ENCODE measurements around the gene SLC6A19.

The SLC6A19 gene

GRCh38 chr5:1199649-1200494 is 1.5 kb upstream of the SLC6A19 start:
- TF ChIP-seq POLR2A (IDR thresholded peaks at IDR 0.05; ENCODE audit: low read depth, low read length) (no peak), TAF1 (IDR thresholded peaks at IDR 0.05; ENCODE audit: borderline replicate concordance, low read depth, low read length) (no peak), POLR2AphosphoS5 (IDR thresholded peaks at IDR 0.05; ENCODE audit: low read depth, low read length) (no peak)
- FAIRE-seq (no peak), DNase-seq (ENCODE audit: insufficient read length) (no peak)

- TF ChIP-seq TAF1 (IDR thresholded peaks at IDR 0.05; ENCODE audit: borderline replicate concordance, low read depth, low read length) (no peak), POLR2A (IDR thresholded peaks at IDR 0.05; ENCODE audit: low read depth, low read length) (no peak), POLR2AphosphoS5 (IDR thresholded peaks at IDR 0.05; ENCODE audit: low read depth, low read length) (no peak)
- FAIRE-seq (no peak), DNase-seq (ENCODE audit: insufficient read length) (no peak)
Observed at GRCh38 chr5:1200495-1201326, 684 bp upstream of the SLC6A19 start.

DNA sequence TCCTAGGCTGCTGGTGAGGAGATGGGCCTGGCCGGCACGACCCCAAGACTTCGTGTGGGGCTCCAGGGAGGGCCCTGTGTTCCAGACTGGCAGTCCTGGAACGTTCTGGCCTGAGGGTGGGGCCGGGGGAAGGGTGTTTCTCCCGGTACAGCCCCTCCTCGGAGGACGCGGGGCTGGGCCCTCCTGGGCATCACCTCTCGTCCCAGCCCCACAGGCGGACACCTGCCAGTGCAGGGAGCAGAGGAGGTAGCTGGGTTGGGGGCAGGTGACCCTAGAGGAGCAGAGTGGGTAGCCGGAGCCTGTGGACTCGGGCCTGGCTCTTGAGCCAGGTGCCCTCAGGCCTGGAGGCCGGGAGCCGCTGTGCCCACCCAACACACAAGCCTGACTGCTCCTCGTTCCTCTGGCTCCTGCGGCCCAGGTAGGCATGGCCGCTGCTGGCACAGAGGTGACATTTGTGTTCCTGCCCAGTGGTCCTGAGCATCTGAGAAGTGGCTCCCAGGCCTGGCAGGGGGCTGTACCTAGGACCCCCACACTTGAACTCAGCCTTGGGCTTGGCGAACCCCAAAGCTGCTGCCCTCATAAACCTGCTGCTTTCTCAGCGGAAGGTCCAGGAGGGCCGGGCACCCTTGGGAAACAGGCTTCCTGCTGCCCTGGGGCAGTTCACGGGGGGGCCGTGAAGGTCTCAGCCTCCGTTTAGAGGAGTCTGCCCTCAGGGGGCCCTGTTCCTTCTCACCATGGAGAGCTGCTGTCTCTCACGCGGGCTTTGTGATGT is 817 bp downstream of the SLC6A19 start:
- no peak for DNase-seq (ENCODE audit: insufficient read length)
- TF ChIP-seq POLR2AphosphoS5 (IDR thresholded peaks at IDR 0.05; ENCODE audit: low read depth, low read length) (no peak), TAF1 (IDR thresholded peaks at IDR 0.05; ENCODE audit: borderline replicate concordance, low read depth, low read length) (no peak), POLR2A (IDR thresholded peaks at IDR 0.05; ENCODE audit: low read depth, low read length) (no peak)
- no peak for FAIRE-seq

- DNase-seq (ENCODE audit: insufficient read length) = no peak
- no peak for TF ChIP-seq TAF1 (IDR thresholded peaks at IDR 0.05; ENCODE audit: borderline replicate concordance, low read depth, low read length)
- TF ChIP-seq POLR2A (IDR thresholded peaks at IDR 0.05; ENCODE audit: low read depth, low read length) = no peak
- FAIRE-seq = no peak
Observed at GRCh38 chr5:1202798-1203185, 1.4 kb downstream of the SLC6A19 start.

DNA sequence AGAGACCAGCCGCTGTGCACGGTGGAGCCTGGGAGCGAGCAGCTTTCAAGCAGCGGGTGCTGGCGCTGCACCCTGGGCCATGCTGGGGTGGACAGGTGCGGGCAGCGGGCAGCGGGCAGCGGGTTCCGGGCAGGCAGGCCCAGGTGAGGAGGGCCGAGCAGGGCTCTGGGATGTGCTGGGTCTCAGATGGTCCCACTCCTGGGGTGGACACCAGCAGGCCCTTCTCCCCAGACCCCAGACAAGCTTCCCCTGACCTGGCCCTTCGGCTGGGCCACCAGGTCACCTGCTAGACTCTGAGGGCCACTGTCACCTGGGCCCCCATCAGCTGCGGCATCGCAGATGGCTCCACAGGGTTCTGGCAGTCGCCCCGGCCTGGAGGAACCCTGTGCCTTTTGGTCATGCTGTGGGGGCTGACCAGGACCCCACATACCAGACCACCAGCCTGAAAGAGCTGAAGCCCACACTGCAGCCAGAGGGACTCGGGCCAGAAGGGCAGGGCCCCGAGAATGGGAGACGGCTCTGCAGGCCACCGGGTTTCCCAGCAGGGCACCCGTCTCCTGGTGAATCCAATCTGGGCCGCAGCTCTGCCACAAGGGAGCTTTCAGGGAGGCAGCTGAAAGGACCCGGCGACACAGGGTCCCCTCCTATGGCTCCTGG is 2.0 kb downstream of the SLC6A19 start:
- no peak for TF ChIP-seq TAF1 (IDR thresholded peaks at IDR 0.05; ENCODE audit: borderline replicate concordance, low read depth, low read length)
- FAIRE-seq (no peak), DNase-seq (ENCODE audit: insufficient read length) (no peak)

DNA sequence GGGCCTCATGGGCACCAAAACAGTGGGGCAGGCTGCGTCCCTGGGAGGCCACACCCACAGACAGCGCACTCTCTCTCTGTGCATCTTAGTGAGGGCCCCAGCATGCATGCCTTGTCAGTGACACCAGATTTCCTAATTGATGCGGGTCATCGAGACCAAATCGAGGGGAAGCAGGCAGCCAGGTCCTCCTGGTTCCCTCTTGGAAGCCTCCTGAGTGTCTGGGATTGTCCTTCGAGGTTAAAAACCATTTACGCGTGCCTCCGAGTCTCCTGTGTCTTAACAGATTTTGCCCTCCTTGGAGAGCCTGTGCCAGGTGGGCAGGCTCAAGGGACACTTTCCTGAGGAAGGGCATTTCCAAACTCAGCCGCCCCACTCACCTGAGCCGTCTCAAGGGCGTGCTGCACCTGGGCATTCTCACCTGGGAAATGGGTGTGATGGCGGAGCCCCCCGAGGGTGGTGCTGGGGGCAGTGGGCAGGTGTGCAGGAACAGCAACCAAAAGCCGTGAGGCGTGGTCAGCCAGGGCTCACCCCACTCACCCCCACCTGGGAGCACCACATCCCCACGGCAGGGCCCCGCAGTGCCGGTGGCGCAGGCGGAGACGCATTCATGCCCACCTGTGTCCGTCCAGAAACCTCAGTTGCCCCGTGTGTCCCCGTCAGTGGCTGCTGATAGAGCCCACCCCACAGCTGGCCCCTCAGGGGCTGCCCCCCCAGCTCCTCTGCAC is 2.7 kb downstream of the SLC6A19 start:
- DNase-seq (ENCODE audit: insufficient read length) (no peak), FAIRE-seq (no peak)
- TF ChIP-seq TAF1 (IDR thresholded peaks at IDR 0.05; ENCODE audit: borderline replicate concordance, low read depth, low read length) (no peak), POLR2A (IDR thresholded peaks at IDR 0.05; ENCODE audit: low read depth, low read length) (no peak)

GRCh38 chr5:1204693-1205242 is 3.4 kb downstream of the SLC6A19 start:
- TF ChIP-seq TAF1 (IDR thresholded peaks at IDR 0.05; ENCODE audit: borderline replicate concordance, low read depth, low read length) (no peak), POLR2AphosphoS5 (IDR thresholded peaks at IDR 0.05; ENCODE audit: low read depth, low read length) (no peak), POLR2A (IDR thresholded peaks at IDR 0.05; ENCODE audit: low read depth, low read length) (no peak)
- no peak for FAIRE-seq
- DNase-seq (ENCODE audit: insufficient read length) = no peak

- no peak for FAIRE-seq
- DNase-seq (ENCODE audit: insufficient read length) = no peak
- TF ChIP-seq POLR2AphosphoS5 (IDR thresholded peaks at IDR 0.05; ENCODE audit: low read depth, low read length) (no peak), TAF1 (IDR thresholded peaks at IDR 0.05; ENCODE audit: borderline replicate concordance, low read depth, low read length) (no peak), POLR2A (IDR thresholded peaks at IDR 0.05; ENCODE audit: low read depth, low read length) (no peak)
Observed at GRCh38 chr5:1205255-1206180, 4.1 kb downstream of the SLC6A19 start.

GRCh38 chr5:1206521-1207412 is 5.4 kb downstream of the SLC6A19 start:
- TF ChIP-seq POLR2AphosphoS5 (IDR thresholded peaks at IDR 0.05; ENCODE audit: low read depth, low read length) = no peak
- no peak for TF ChIP-seq TAF1 (IDR thresholded peaks at IDR 0.05; ENCODE audit: borderline replicate concordance, low read depth, low read length)
- no peak for TF ChIP-seq POLR2A (IDR thresholded peaks at IDR 0.05; ENCODE audit: low read depth, low read length)
- FAIRE-seq (no peak), DNase-seq (ENCODE audit: insufficient read length) (no peak)

Measured in GM12892 (cell line).